G401.6 (cell line): ENCODE measurements around the gene FICD.
"Not testable (repeated sequence)": the region's sequence is repeated elsewhere in the genome, so short reads cannot be mapped to it uniquely, and the experiment has no call there.

ENCODE experiments used
- FAIRE-seq: peaks from 2 replicates; lab custom pipeline; 2012; peaks lifted over from hg19 to GRCh38; lab: Jason Lieb, UNC

FICD gene

DNA sequence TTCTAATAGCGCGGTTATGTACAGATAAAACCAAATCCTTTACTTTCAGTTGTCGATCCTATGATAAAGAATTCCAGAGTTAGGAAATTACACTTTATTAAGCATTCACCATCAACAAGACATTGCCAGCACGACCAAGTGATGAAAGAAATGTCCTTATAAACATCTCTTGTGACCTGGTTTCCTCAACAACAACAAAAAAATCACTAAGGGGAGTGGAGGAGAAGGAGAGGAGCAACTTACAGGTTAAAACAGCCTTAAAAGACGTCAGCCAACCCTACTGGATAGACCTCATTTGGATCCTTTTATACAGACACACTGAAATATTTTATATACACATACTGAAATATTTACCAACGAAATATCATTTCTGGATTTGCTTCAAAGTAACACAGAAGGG lies 23.1 kb downstream of the FICD start:
- no peak for FAIRE-seq

- FAIRE-seq: no peak
Measured at GRCh38 chr12:108538616-108539195, 23.6 kb downstream of the FICD start.

GRCh38 chr12:108542320-108542719 lies 27.2 kb downstream of the FICD start:
- FAIRE-seq: no peak

GRCh38 chr12:108543652-108544051 lies 28.6 kb downstream of the FICD start:
- no peak for FAIRE-seq

DNA sequence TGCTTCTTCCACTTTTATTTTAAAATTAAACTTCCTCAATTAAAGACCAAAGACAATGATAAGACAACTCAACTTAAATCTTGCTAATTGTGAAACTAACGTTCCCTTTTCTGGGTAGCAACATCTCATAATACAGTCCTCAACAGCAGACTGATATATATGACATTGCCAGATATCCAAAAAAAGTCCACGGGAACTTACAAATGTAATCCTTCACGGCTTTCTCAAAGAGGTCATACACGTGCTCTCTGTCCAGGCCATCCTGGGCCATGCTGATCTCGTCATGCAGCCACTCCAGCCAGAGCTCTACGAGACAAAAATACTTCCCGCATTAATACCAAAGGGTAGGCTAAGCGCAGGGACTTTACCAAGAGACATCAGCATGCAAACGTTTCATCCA lies 32.6 kb downstream of the FICD start:
- FAIRE-seq: no peak

- FAIRE-seq: no peak
Measured at GRCh38 chr12:108548954-108549521, 34.0 kb downstream of the FICD start.

- no peak for FAIRE-seq
Measured at GRCh38 chr12:108551535-108551934, 36.5 kb downstream of the FICD start.

GRCh38 chr12:108553799-108554198 lies 38.7 kb downstream of the FICD start:
- FAIRE-seq: no peak

DNA sequence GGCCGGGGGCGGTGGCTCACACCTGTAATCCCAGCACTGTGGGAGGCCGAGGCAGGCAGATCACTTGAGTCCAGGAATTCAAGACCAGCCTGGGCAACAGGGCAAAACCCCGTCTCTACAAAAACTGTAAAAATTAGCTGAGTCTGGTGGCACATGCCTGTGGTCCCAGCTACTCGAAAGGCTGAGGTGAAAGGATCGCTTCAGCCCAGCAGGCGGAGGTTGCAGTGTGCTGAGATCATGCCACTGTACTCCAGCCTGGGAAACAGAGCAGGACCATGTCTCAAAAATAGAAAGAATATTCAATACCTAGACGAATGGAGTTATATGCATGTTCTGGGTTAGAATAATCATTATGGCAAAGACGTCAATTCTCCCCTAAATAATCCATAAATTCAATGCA lies 40.3 kb downstream of the FICD start:
- not testable (repeated sequence) for FAIRE-seq

DNA sequence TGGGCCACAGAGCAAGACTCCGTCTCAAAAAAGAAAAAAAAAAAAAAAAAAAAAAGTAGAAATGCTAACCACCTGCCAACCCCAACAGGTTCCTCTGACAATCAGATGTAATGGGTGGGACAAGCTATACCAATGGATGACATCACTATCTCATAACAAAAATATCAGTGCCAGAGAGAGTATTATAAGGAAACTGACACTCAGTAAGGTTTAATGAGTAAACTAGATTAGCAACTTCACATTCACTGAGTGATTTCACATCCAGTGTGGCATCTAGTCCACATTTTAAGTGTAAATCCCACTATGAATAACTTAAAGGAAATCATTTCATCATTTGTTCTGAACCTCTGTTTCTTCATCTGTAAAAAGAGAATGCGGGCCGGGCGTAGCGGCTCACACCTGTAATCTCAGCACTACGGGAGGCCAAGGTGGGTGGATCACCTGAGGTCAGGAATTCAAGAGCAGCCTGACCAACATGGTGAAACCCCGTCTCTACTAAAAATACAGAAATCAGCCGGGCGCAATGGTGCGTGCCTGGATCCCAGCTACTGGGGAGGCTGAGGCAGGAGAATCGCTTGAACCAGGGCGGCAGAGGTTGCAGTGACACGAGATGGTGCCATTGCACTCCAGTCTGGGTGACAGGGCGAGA lies 44.1 kb downstream of the FICD start:
- no peak for FAIRE-seq

DNA sequence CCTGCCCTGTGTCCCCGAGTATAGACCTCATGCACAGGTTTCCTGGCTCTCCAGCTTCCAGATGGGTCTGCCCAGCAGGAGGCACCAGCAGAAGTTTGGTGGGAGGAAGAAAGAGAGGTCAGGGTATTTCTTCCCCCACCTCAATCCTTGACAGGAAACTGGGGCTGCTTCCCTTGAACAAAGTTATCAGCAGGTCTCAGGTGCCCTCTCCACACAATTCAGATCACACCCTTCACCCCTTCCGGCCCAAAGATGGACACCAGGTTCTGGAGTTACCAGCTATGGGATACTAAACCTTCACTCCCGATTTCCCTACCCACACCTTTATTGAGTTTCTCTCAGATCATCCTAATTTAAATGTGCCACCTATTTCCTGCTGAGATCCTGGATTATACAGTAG lies 44.7 kb downstream of the FICD start:
- FAIRE-seq: no peak

- no peak for FAIRE-seq
Measured at GRCh38 chr12:108560321-108560721, 45.2 kb downstream of the FICD start.

- peak; percentile 73 for FAIRE-seq
Measured at GRCh38 chr12:108560752-108561719, 46.0 kb downstream of the FICD start, which contains the start of gene SART3. Gene SART3, minus strand, starts transcription at chr12:108561173. Its CDS starts 19 bp downstream, at chr12:108561154.

GRCh38 chr12:108561852-108562347 lies 46.8 kb downstream of the FICD start:
- no peak for FAIRE-seq

DNA sequence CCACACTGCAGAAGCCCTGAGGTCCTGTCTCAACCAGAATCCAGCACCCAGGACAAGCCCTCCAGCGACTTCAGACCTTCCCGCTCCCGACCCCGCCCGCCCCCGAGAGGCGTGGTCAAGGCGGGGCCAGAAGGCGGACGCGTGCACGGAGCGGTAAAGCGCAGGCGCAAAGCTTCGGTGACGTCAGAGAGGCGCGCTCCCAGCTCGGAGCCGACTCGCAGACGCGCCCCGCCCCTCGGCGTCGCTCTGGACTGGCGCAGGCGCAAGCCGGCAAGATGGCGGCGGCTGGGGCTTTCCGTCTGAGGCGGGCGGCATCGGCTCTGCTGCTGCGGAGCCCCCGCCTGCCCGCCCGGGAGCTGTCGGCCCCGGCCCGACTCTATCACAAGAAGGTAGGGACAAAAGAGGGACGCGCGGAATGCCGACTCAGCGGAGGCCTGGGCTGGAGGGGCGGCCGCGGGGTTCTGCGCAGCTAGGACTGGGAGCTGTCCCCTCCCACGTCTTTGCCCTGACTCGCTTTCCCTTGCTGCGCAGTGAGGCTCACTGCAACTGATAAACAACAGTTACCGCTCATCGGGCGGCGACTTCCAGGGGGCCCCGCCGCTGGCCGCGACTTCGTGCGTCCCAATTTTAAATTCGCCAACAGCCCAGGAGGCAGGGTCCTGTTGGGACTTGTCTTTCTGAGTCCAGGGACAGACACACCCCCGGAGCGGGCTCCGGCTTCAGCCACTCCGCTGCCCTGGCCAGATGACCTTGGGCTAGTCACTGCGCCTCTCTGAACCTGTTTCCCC lies 47.5 kb downstream of the FICD start, which contains the start of gene ISCU:
Gene ISCU, plus strand, starts transcription at position 249 of the 788 bp plus-strand sequence. Its CDS starts 27 bp downstream, at position 276.
- FAIRE-seq: no peak

DNA sequence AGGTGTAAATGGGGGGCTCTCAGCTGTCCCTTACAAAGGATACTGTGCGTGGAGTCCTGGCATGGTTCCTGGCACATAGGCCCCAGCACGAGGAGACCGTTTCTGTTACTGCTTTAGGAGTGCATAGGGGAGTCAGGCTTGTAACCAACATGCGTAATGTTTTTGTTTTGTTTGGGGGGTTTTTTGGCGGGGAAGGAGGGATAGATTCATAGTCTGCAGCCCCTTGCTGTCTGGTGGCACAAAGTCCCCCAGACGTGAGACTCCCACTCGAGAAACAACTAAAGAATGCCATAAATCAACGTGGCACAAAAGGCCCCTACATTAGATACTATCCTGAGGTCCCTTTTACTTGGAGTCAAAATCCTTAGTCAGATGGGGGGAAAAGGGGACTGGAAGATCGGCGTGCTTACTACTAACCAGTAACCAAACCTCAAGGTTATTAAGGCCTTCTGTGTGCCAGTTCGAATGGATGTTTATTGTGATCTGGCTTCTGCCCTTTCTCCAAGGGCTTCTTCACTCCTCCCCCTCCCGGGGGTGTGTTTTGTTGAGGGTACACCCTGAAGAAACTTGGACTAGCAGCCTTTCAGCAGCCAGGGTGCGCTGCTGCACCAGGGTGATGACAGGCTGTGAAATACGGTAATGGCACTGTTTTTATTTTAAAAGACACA lies 48.2 kb downstream of the FICD start:
- peak; percentile 93 for FAIRE-seq

GRCh38 chr12:108563804-108564151 lies 48.7 kb downstream of the FICD start:
- FAIRE-seq: no peak

- no peak for FAIRE-seq
Measured at GRCh38 chr12:108564724-108565123, 49.6 kb downstream of the FICD start.

DNA sequence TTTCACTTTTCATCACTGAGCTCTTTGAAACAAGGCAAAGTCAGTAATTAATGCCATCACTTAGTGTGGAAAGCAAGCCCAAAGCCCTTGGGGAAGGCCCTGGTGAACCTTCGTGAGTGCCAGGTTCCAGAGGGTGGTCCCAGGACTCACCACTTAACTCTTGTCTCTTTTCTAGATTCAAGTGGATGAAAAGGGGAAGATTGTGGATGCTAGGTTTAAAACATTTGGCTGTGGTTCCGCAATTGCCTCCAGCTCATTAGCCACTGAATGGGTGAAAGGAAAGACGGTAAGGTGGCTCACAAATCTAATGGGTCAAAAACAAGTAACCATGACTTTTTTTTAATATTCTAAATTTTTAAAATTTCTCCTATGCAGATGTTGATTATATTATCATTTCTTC lies 50.1 kb downstream of the FICD start:
- FAIRE-seq: no peak

DNA sequence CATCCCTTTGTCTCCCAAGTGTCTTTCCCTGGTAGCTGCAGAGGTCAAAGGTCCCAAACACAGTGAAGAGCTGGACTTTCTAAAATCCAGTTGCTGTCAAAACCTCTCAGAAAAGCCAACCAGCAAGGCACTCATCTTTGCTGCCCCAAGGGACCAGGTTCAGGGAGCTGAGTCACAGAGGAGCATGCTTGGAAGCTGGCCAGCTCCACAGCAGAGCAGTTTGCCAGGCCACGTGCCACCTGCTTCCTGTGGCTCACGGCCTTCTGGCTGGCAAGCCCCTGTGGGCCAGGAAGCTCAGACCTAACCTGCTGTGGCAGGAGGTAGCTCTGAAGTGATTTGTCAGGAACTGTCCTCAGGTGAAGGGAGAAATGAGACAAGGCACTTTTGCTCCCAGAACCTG lies 50.9 kb downstream of the FICD start:
- no peak for FAIRE-seq

DNA sequence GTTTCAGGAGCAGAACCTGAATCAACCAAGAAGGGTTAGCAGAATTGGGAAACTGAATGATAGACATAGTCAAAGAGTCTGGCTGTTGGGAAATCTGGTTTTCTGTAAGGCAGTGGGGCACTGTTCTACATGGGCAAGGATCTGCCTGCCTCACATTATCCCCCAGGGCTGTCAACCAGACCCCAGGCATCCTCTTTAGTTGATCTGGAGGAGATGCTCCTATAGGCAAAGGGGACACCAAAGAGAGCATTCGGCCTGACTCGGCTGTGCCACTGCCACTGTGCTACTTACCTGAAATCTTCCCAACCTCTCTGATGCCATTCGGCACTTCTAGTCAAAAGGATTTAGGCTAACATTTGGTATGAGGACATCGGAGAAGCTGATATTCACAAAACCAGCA lies 51.4 kb downstream of the FICD start:
- FAIRE-seq: no peak
